GM21528 (cell line): ENCODE results near the gene KIRREL3.

Experiments used
- ATAC-seq: cut with Tn5 transposase; IDR thresholded peaks from one replicate; pipeline ENCODE4 v1.9.1; 2021; ENCODE audit warnings: mild to moderate bottlenecking, moderate library complexity; ENCODE audit not compliant: unreplicated experiment, low FRiP score

KIRREL3 gene

GRCh38 chr11:126594921-126595367 lies 405.6 kb downstream of the KIRREL3 start:
- no peak for ATAC-seq

GRCh38 chr11:126592496-126593410 lies 407.8 kb downstream of the KIRREL3 start:
- no peak for ATAC-seq

DNA sequence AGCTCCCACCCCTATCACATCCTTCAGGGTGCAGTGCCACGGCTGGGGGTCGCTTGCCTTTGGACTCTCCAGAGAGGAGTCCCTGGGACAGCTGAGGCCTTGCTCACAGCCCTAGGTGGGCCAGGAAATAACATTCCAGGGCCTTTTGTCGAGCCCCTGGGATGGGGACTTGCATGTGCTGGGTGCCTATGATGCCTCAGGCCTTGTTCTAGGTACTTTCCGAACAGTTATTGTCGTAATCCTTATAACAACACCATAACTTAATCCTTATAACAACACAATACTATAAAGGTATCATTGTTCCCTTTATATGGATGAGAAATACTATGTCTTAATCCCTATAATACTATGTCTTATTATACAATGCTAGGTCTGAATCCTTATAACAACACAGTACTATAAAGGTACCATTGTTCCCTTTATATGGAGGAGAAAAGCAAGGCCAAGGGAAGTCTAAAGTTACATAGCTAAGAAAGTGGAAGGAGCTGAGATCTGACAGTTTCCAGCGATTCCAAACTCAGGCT lies 408.5 kb downstream of the KIRREL3 start:
- ATAC-seq, result no peak

GRCh38 chr11:126589492-126589803 lies 411.1 kb downstream of the KIRREL3 start:
- no peak for ATAC-seq

DNA sequence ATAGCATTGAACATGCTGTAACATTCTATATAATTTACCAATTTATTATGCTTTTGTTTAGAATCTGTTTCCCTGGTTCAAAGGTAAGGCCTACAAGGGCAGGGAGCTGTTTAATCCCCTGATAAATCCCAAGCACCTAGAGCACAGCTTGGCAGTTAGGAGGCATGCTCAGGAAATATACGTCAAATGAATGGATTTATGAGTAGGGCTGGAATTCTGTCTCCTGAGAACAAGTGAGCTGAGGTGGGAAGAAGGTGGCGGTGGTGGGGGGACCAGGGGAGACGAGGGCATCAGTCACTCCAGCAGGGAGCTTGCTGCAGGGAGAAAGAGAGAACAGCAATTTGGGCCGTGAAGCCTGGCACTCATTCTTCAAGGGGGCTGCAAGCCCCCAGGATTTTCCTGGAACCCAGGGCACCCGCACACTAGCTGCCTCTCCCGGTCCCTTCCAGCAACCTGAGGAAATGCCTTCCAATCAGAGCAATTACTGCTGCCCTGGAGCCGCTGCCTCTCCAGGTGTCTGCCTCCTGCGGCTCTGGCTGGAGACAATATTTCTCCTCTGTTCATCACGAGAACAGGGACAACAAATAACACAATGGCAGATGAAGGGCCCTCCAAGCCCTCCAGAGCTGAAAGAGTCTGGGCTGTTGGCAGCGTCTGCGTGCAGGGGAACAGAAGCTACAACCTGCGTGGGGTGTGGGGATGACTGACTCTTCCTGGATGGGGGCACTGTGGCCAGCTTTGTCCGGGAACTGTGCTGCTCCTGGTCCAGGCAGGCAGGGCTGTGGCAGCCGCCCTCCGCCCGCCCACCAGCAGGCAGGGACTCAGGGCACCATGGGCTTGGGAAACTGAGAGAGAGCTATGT lies 411.7 kb downstream of the KIRREL3 start:
- ATAC-seq, result no peak

DNA sequence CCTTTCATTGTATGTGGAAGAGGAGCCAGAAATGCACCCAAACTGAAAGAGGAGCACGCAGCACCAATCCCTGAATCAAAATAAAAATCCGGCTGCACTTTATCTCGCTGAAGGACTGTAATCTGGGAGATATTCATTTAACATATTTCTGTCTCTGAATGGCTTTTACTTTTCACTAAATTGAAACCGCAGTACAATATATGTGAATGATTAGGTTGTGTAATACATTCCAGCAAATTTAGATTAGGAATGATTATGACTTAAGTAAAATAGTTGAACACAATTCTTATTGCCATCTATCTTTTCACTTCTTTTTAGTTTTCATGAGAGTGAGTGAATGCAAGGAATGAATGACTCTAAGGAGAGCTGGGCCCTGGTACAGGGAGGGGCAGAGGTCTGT lies 413.0 kb downstream of the KIRREL3 start:
- ATAC-seq, result no peak

- ATAC-seq, result no peak
These were observed 414.6 kb downstream of the KIRREL3 start for GRCh38 chr11:126585774-126586491.

DNA sequence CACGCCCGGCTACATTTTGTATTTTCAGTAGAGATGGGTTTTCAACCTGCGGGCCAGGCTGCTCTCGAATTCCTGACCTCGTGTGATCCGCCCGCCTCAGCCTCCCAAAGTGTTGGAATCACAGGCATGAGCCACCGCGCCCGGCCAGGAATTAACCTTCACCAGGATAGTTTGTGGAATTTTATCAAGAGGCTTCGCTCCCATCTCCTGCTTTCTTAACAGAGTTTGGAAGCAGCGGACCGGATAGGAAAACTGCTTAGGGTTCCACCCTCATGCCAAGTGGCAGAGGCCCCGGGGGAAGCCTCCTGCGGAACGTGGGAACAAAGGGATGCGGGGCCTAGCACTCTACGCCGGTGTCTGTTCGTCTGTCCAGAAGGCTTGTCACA lies 415.2 kb downstream of the KIRREL3 start:
- ATAC-seq, result no peak

GRCh38 chr11:126583594-126584427 lies 416.8 kb downstream of the KIRREL3 start:
- ATAC-seq, result no peak

DNA sequence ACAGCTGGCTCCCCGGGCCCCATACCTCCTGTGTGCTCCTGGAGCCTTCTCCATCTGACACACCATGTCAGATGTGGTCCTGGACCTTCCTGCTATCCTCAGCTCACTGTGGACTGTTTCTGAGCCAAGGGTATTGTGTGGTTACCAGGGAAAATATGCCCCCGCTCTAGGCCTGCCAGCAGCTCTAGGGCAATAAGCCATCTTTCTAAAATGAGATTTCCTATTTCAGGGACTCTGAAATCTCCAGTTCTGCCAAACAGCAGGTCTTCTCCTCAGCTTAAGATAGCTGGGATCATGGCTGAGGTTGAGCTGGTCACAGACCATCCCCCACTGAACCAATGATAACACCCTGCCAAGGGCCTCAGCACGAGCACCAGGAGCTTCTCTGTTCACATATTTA lies 417.5 kb downstream of the KIRREL3 start:
- no peak for ATAC-seq

- ATAC-seq, result no peak
These were observed 418.5 kb downstream of the KIRREL3 start for GRCh38 chr11:126581871-126582648.

DNA sequence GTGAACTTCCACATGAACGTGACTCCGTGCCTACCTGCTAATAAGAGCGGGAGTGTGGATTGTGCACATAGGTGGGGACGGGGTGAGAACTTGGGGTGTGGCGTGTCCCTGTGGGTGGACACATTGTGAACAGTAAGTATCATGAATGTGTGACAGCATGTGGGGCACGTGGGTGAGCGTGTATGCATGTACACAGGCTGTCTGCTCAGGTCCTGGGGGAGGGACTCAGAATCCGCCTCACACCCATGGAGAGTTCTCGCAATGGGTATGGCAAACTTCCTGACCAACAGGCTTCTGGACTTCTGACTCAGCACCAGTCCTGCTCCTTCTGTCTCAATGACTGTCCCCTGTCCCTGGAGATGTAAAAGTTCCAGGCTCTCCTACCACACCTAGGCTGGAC lies 422.1 kb downstream of the KIRREL3 start:
- no peak for ATAC-seq

GRCh38 chr11:126578021-126578420 lies 422.5 kb downstream of the KIRREL3 start:
- no peak for ATAC-seq

DNA sequence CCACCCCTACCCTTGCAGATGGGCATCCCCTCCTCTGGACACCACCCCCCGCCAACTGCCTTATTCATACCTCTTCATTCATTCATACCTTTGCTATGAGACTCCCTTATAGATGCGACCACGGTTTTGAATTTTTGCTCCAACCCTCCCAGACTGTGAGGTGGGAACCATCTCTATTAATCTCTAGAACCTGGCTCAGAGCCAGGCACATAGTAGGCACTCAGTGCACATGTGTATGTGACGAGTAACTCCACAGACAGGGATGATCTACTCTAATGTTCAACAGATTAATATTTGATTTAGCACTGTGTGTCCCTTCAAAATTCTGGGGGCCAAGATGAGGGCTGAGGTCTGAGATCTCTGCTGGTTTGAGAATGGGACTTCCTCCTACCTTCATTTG lies 424.7 kb downstream of the KIRREL3 start:
- no peak for ATAC-seq

- ATAC-seq, result no peak
These were observed 427.1 kb downstream of the KIRREL3 start for GRCh38 chr11:126573325-126573978.

DNA sequence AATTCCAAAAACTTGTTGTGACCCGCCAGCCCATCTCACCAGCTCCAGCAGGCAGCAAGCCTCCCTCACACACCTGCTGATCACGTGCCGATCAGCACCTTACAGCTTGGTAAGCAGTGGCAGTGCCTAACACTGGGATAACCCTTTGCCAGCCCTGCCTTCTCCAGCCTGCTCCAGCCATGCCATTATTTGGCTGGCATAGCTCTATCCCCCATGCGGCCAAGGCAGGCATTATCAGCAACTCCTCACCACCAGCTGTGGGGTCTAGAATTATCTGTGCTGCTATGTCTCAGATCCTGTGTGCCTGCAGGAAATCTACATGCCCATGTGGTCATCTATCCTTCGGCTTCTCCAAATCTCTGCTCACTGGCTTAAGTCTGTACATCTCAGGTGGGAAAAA lies 430.1 kb downstream of the KIRREL3 start:
- ATAC-seq, result no peak

- no peak for ATAC-seq
These were observed 433.2 kb downstream of the KIRREL3 start for GRCh38 chr11:126567419-126567818.

- ATAC-seq, result no peak
These were observed 436.0 kb downstream of the KIRREL3 start for GRCh38 chr11:126564566-126564965.
